GM18907 (cell line): ENCODE measurements around the gene IREB2.

Experiments used
- ATAC-seq: cut with Tn5 transposase; IDR thresholded peaks from one replicate; pipeline ENCODE4 v1.9.1; 2021; ENCODE audit warnings: mild to moderate bottlenecking, moderate library complexity; ENCODE audit not compliant: unreplicated experiment

IREB2 gene

DNA sequence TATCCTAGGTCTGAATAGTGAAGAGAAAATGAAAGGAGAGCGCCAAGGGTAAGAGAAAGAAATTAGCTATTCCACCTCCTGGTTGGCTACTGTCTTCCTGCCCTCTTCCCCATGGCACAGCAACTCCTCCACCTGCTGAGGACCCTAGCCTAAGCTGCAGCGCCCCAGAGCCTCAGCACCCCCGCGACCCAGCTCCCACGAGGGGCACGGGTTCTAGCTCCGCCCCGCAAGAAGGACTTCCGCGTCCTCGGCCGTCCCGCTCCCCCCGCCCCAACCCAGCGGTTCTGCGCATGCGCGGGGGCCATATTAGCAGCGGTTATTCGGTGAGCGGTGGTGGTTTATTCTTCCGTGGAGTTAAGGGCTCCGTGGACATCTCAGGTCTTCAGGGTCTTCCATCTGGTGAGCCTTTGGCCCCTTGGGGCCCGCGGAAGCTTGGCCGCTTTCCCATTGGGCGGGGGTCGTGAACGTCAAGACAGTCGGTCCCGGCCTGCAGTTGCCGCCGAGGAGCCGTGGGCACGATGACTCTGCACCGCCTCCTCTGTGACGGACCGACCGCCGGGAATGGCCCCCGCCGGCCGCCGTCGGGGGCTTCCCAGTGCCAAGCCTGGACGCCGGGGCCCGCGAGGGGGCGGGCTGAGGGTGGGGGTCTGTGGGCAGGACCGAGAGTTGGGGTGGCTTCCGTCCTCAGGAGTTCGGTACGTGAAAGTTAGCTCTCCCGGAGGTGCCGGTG is 102.3 kb downstream of the IREB2 start, which contains the start of gene PSMA4:
Gene PSMA4, plus strand, starts transcription at position 304 of the 730 bp plus-strand sequence. CDS start 1,484 bp downstream, outside the sequence.
- ATAC-seq: peak; percentile 82

GRCh38 chr15:78540871-78541743 is 103.1 kb downstream of the IREB2 start:
- no peak for ATAC-seq

GRCh38 chr15:78541744-78542034 is 103.7 kb downstream of the IREB2 start:
- no peak for ATAC-seq

DNA sequence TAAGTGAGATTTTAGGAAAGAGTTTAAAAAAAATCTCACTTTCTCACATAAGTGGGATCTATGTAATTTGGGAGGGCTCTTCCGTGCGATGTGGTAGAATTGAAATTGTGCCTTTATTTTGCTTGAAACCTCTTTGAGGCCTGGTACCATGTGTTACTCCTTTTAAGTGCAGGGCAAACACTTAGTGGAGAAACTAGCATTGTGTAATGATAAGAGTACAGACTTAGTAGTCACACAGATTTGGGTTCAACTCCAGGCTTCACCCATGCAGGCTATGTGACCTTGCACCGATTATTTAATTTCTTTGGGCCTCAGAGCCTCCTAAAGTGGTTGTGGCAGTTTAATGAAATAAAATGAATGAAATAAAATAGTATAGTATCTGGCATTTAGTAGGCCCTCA is 104.6 kb downstream of the IREB2 start:
- ATAC-seq: no peak

DNA sequence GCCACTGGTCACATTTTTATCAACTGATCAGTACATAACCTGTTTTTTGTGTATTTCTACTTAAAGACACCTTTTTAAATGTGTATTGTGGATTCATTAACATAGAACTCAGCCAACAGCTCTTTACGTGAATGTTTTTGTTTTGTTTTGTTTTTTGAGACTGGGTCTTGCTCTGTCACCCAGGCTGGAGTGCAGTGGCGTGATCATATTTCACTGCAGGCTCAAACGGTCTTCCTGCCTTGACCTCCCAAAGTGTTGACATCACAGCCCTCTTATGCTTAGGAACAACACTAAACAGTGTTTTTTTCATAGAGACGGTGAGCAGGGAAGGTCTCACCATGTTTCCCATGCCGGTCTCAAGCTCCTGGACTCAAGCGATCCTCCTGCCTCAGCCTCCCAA is 112.2 kb downstream of the IREB2 start:
- no peak for ATAC-seq

GRCh38 chr15:78550815-78551214 is 112.8 kb downstream of the IREB2 start:
- no peak for ATAC-seq
